Measurements from ENCODE around the gene NHS.
"Not testable (repeated sequence)": the region's sequence is repeated elsewhere in the genome, so short reads cannot be mapped to it uniquely, and the experiment has no call there.

NHS gene

GRCh38 chrX:17496407-17496806 is 121.4 kb downstream of the NHS start:
- DNase-seq (ENCODE audit: low spot score) = no peak

GRCh38 chrX:17497193-17497592 is 122.2 kb downstream of the NHS start:
- DNase-seq (ENCODE audit: low spot score) = no peak

GRCh38 chrX:17499512-17499911 is 124.5 kb downstream of the NHS start:
- DNase-seq (ENCODE audit: low spot score) = no peak

- no peak for DNase-seq (ENCODE audit: low spot score)
Observed at GRCh38 chrX:17500145-17500579, 125.2 kb downstream of the NHS start.

- DNase-seq (ENCODE audit: low spot score) = no peak
Observed at GRCh38 chrX:17501746-17502145, 126.7 kb downstream of the NHS start.

GRCh38 chrX:17506352-17506751 is 131.4 kb downstream of the NHS start:
- not testable (repeated sequence) for DNase-seq (ENCODE audit: low spot score)

GRCh38 chrX:17511556-17511955 is 136.6 kb downstream of the NHS start:
- DNase-seq (ENCODE audit: low spot score) = no peak

- no peak for DNase-seq (ENCODE audit: low spot score)
Observed at GRCh38 chrX:17519358-17519757, 144.4 kb downstream of the NHS start.

- no peak for DNase-seq (ENCODE audit: low spot score)
Observed at GRCh38 chrX:17520016-17520615, 145.1 kb downstream of the NHS start.

GRCh38 chrX:17521871-17522693 is 147.1 kb downstream of the NHS start:
- DNase-seq (ENCODE audit: low spot score) = peak; percentile 30

- no peak for DNase-seq (ENCODE audit: low spot score)
Observed at GRCh38 chrX:17525266-17525665, 150.3 kb downstream of the NHS start.

- DNase-seq (ENCODE audit: low spot score) = no peak
Observed at GRCh38 chrX:17525762-17526555, 151.0 kb downstream of the NHS start.

- no peak for DNase-seq (ENCODE audit: low spot score)
Observed at GRCh38 chrX:17527135-17527701, 152.2 kb downstream of the NHS start.

- DNase-seq (ENCODE audit: low spot score) = no peak
Observed at GRCh38 chrX:17527922-17528321, 152.9 kb downstream of the NHS start.

- DNase-seq (ENCODE audit: low spot score) = no peak
Observed at GRCh38 chrX:17529151-17529745, 154.2 kb downstream of the NHS start.

- DNase-seq (ENCODE audit: low spot score) = no peak
Observed at GRCh38 chrX:17531500-17531899, 156.5 kb downstream of the NHS start.

GRCh38 chrX:17535229-17535628 is 160.2 kb downstream of the NHS start:
- DNase-seq (ENCODE audit: low spot score) = no peak

GRCh38 chrX:17537723-17538243 is 162.8 kb downstream of the NHS start:
- no peak for DNase-seq (ENCODE audit: low spot score)

- DNase-seq (ENCODE audit: low spot score) = no peak
Observed at GRCh38 chrX:17542123-17542522, 167.1 kb downstream of the NHS start.

GRCh38 chrX:17544821-17545220 is 169.8 kb downstream of the NHS start:
- no peak for DNase-seq (ENCODE audit: low spot score)

GRCh38 chrX:17546356-17546755 is 171.4 kb downstream of the NHS start:
- DNase-seq (ENCODE audit: low spot score) = no peak

All from SK-N-DZ (cell line).